ENCODE results near the gene PAK5. TPM values are rescaled to one million over a fixed set of nuclear protein-coding genes. Genes with fewer than 3 reads are reported as not detected.

Gene PAK5
- polyA plus RNA-seq, 1 donor (not counting 4 experiments of a cell fraction or from before 2014, with no cell fraction given), result not detected

- TF ChIP-seq EZH2 (IDR thresholded peaks at IDR 0.05; ENCODE audit: low read length) (no peak), CTCF (optimal IDR thresholded peaks at IDR 0.05 in 1 of 3, IDR thresholded peaks at IDR 0.05 in 1 of 3, conservative IDR thresholded peaks at IDR 0.05 in 1 of 3; ENCODE audit: extremely low read depth in 1 of 3, insufficient read depth in 2 of 3, low read length in 3 of 3) (no peak)
These were observed 149.8 kb downstream of the PAK5 start for GRCh38 chr20:9689041-9689440.

GRCh38 chr20:9686866-9687265, 152.0 kb downstream of the PAK5 start:
- DNase-seq (ENCODE audit: low read depth, low spot score) (no peak), FAIRE-seq (no peak)
- TF ChIP-seq CTCF (optimal IDR thresholded peaks at IDR 0.05 in 1 of 3, IDR thresholded peaks at IDR 0.05 in 1 of 3, conservative IDR thresholded peaks at IDR 0.05 in 1 of 3; ENCODE audit: extremely low read depth in 1 of 3, insufficient read depth in 2 of 3, low read length in 3 of 3), result no peak
- no peak for TF ChIP-seq EZH2 (IDR thresholded peaks at IDR 0.05; ENCODE audit: low read length)
- H3K9me3 ChIP-seq (ENCODE audit: control insufficient read depth, low read depth, low read length), result no peaks in the 10 kb centered on the region
- no peaks in the 10 kb centered on the region for H4K20me1 ChIP-seq (ENCODE audit: control insufficient read depth, extremely low read depth, insufficient read depth, low read length)
- H3K9me1 ChIP-seq (ENCODE audit: control insufficient read depth, extremely low read depth, insufficient read depth, low read length), result no peaks in the 10 kb centered on the region
- H3K4me1 ChIP-seq (ENCODE audit: control insufficient read depth, extremely low read depth, insufficient read depth, low read length), result no peaks in the 10 kb centered on the region
- no peaks in the 10 kb centered on the region for H3K79me2 ChIP-seq (ENCODE audit: control insufficient read depth, insufficient read depth, low read length)
- H3K4me2 ChIP-seq (ENCODE audit: control insufficient read depth, extremely low read depth, insufficient read depth, low read depth, low read length), result no peak overlapping the region
- no peaks in the 10 kb centered on the region for H3K36me3 ChIP-seq (ENCODE audit: control insufficient read depth in 2 of 2, extremely low read depth in 1 of 2, insufficient read depth in 2 of 2, low read length in 2 of 2)
- dilution Hi-C loops (cut with MboI; ENCODE audit: extremely low pct_ligation_motif_present, low sequenced_read_pairs), result no loop called here
- no peaks in the 10 kb centered on the region for H3K27me3 ChIP-seq (ENCODE audit: control insufficient read depth, extremely low read depth, insufficient read depth, low read length)
- H3K9ac ChIP-seq (ENCODE audit: control insufficient read depth, extremely low read depth, insufficient read depth, low read length), result no peak overlapping the region
- no peak overlapping the region for H3K4me3 ChIP-seq (ENCODE audit: control insufficient read depth in 2 of 3, extremely low read depth in 1 of 3, insufficient read depth in 2 of 3, low read depth in 1 of 3, low read length in 3 of 3)
- no peak overlapping the region for H2AFZ ChIP-seq (ENCODE audit: control insufficient read depth, low read length)
- no peak overlapping the region for H3K27ac ChIP-seq (ENCODE audit: control insufficient read depth, insufficient read depth, low read length)

More at GRCh38 chr20:9689041-9689440, 149.8 kb downstream of the PAK5 start:
- no peak overlapping the region for H3K4me3 ChIP-seq (ENCODE audit: control insufficient read depth in 2 of 3, extremely low read depth in 1 of 3, insufficient read depth in 2 of 3, low read depth in 1 of 3, low read length in 3 of 3)
- no peak overlapping the region for H3K27ac ChIP-seq (ENCODE audit: control insufficient read depth, insufficient read depth, low read length)
- no peaks in the 10 kb centered on the region for H3K36me3 ChIP-seq (ENCODE audit: control insufficient read depth in 2 of 2, extremely low read depth in 1 of 2, insufficient read depth in 2 of 2, low read length in 2 of 2)
- no peak overlapping the region for H3K4me2 ChIP-seq (ENCODE audit: control insufficient read depth, extremely low read depth, insufficient read depth, low read depth, low read length)
- H3K9me3 ChIP-seq (ENCODE audit: control insufficient read depth, low read depth, low read length), result no peaks in the 10 kb centered on the region
- no peaks in the 10 kb centered on the region for H3K27me3 ChIP-seq (ENCODE audit: control insufficient read depth, extremely low read depth, insufficient read depth, low read length)
- no peaks in the 10 kb centered on the region for H4K20me1 ChIP-seq (ENCODE audit: control insufficient read depth, extremely low read depth, insufficient read depth, low read length)
- no peak overlapping the region for H3K9ac ChIP-seq (ENCODE audit: control insufficient read depth, extremely low read depth, insufficient read depth, low read length)
- H3K79me2 ChIP-seq (ENCODE audit: control insufficient read depth, insufficient read depth, low read length), result no peaks in the 10 kb centered on the region
- no peak for DNase-seq (ENCODE audit: low read depth, low spot score)
- no peak for FAIRE-seq
- no peak overlapping the region for H2AFZ ChIP-seq (ENCODE audit: control insufficient read depth, low read length)
- H3K4me1 ChIP-seq (ENCODE audit: control insufficient read depth, extremely low read depth, insufficient read depth, low read length), result no peaks in the 10 kb centered on the region
- H3K9me1 ChIP-seq (ENCODE audit: control insufficient read depth, extremely low read depth, insufficient read depth, low read length), result no peaks in the 10 kb centered on the region
- dilution Hi-C loops (cut with MboI; ENCODE audit: extremely low pct_ligation_motif_present, low sequenced_read_pairs), result no loop called here
